Fibroblast of the aortic adventitia (primary cell): ENCODE measurements around the gene CKAP5. TPM values are rescaled to one million over a fixed set of nuclear protein-coding genes. Genes with fewer than 3 reads are reported as not detected.

Experiments used
- DNase-seq: peaks from one replicate; pipeline ENCODE4 v3.0.0-alpha.2; 2010; ENCODE audit warnings: low read depth
- H3K4me3 ChIP-seq: 2 replicates; pipeline ENCODE4 v1.5.1; 2011; ENCODE audit warnings: low read depth, mild to moderate bottlenecking, control low read depth, low read length, moderate library complexity
- CTCF ChIP-seq: IDR thresholded peaks from 2 replicates; pipeline ENCODE4 v1.5.1; 2011; ENCODE audit warnings: mild to moderate bottlenecking, low read length, control low read depth, inconsistent platforms; ENCODE audit not compliant: insufficient read depth
- total RNA-seq: library from RNA; depleted of rRNA; stranded (reverse); fragments of >200 nt; gene quantifications from 2 replicates; pipeline ENCODE4 v1.2.3, GENCODE V29; 2012; ENCODE audit warnings: low replicate concordance

CKAP5 gene
- total RNA-seq, 1 donor = 83.3 TPM

DNA sequence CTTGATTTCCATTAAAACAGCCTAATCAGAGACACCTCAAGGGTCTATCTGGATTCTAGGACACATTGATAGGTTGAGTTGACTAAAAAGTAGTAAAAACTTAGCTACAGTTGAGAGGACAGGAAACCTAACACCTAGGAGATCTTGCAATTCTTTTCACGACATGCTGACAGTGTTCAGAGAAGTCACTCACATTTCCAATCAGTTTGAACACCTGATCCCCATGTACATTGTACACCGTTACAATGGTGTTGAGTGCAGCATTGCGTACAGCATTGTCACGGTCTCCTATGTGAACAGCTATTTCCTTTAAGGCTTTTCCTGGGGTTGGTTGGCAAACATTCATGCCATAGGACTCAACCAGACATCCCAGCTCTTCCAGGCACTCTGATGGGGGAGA, 84.3 kb downstream of the CKAP5 start:
- no peak overlapping the region for H3K4me3 ChIP-seq
- DNase-seq = no peak
- no peak for TF ChIP-seq CTCF

GRCh38 chr11:46760429-46761128, 85.5 kb downstream of the CKAP5 start:
- H3K4me3 ChIP-seq = no peak overlapping the region
- no peak for DNase-seq
- no peak for TF ChIP-seq CTCF

DNA sequence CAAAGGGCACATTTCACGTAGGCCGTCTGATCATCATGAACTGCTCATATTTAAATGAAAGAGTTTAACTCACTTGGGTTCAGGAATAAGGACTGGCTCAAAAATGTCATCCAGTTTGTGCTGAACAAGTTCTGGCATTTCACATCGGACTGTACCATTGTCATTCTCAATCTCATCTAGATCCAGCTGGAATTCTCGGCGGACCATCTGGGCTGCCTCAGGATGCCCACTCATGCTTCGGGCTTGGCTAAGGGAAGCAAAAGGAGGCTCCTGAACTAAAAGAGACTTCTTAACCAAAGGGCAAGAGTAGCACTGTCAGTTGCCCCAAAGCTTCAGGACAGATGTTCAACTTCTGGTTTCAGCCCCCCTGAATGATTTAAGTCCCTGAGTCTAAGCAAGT, 86.9 kb downstream of the CKAP5 start:
- no peak for DNase-seq
- no peak for TF ChIP-seq CTCF

DNA sequence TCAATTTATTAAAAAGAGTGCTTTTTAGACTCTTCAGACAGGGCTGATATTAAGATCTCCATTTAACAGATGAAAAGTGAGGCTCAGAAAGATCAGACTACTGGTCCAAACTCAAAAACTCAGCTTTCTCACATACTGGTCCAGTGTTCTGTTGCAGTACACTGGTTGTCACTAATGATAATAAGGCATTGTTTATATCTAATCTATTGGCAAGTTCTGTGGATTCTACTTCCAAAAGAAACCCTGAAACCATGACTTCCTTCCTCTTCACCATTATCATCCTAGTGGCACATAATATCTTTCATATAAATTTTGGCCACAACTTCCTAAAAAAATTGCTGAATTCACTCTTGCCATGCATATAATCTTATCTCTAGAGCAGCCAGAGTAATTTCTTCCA, 90.1 kb downstream of the CKAP5 start:
- no peak overlapping the region for H3K4me3 ChIP-seq
- TF ChIP-seq CTCF = no peak
- peak; percentile 8 for DNase-seq

More for the DNA sequence above, 86.9 kb downstream of the CKAP5 start:
- no peak overlapping the region for H3K4me3 ChIP-seq

GRCh38 chr11:46747150-46747549, 98.9 kb downstream of the CKAP5 start:
- no peak for DNase-seq
- TF ChIP-seq CTCF = no peak
- H3K4me3 ChIP-seq = no peak overlapping the region

GRCh38 chr11:46745995-46746394, 100.1 kb downstream of the CKAP5 start:
- no peak for DNase-seq
- no peak for TF ChIP-seq CTCF

DNA sequence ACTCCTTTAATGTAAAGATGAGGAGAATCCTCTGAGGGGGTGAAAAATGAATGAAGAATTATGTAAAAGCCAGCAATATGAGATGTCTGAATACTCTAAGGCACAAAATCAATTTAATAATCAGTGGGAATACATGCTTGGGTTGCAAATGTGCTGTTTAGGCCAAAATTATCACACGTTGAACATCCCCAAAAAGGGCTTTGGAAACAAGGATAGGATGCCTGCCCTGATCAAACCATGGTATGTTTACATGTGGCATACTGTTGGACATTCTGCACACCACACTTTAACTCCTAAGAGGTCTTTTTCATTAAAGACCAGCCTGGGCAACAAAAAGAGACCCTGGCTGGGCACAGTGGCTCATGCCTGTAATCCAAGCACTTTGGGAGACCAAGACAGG, 100.8 kb downstream of the CKAP5 start:
- TF ChIP-seq CTCF = no peak
- no peak for DNase-seq
- H3K4me3 ChIP-seq = no peak overlapping the region

More at GRCh38 chr11:46745995-46746394, 100.1 kb downstream of the CKAP5 start:
- no peak overlapping the region for H3K4me3 ChIP-seq
